Loucy (cell line): Measurements from ENCODE around the gene FCHSD2.
A peak's percentile ranks its signal among the peaks of the same experiment; 100 is the strongest.

Source experiments
- H2AFZ ChIP-seq: fragments of 200-600 bp; sonication (generic); 2 replicates; pipeline ENCODE4 v1.6.0; 2016; ENCODE audit warnings: antibody characterized with exemption, mild to moderate bottlenecking, low read length, moderate library complexity
- H3F3A ChIP-seq: fragments of 200-600 bp; 2 replicates; pipeline ENCODE4 v1.6.0; 2016; ENCODE audit warnings: antibody characterized with exemption, low read depth, mild to moderate bottlenecking
- H3K27me3 ChIP-seq: fragments of 200-600 bp; sonication (generic); 2 replicates; pipeline ENCODE4 v1.6.1; 2014; ENCODE audit warnings: low read length, mild to moderate bottlenecking; ENCODE audit not compliant: insufficient read depth, poor library complexity, severe bottlenecking
- H3K36me3 ChIP-seq: fragments of 200-600 bp; sonication (generic); 2 replicates; pipeline ENCODE4 v1.6.1; 2016; ENCODE audit warnings: low read length; ENCODE audit not compliant: insufficient read depth
- H3K4me1 ChIP-seq: fragments of 200-600 bp; sonication (generic); 2 replicates; pipeline ENCODE4 v1.5.1; 2014; ENCODE audit warnings: low read length, mild to moderate bottlenecking; ENCODE audit not compliant: insufficient read depth, poor library complexity, severe bottlenecking
- H3K4me2 ChIP-seq: fragments of 200-600 bp; sonication (generic); 2 replicates; pipeline ENCODE4 v1.6.0; 2014; ENCODE audit warnings: antibody characterized with exemption, low read length, low read depth, mild to moderate bottlenecking; ENCODE audit not compliant: poor library complexity, severe bottlenecking
- H3K4me3 ChIP-seq: fragments of 200-600 bp; sonication (generic); 2 replicates; pipeline ENCODE4 v1.5.1; 2014; ENCODE audit warnings: low read length, mild to moderate bottlenecking, mixed read lengths; ENCODE audit not compliant: poor library complexity, severe bottlenecking
- H3K79me2 ChIP-seq: fragments of 200-600 bp; sonication (generic); 2 replicates; pipeline ENCODE4 v1.6.1; 2014; ENCODE audit warnings: low read length; ENCODE audit not compliant: insufficient read depth
- H3K9ac ChIP-seq: fragments of 200-600 bp; sonication (generic); 2 replicates; pipeline ENCODE4 v1.6.0; 2014; ENCODE audit warnings: mild to moderate bottlenecking, low read depth, low read length, moderate library complexity; ENCODE audit not compliant: poor library complexity, severe bottlenecking
- H3K9me2 ChIP-seq: fragments of 200-600 bp; sonication (generic); replicated peaks from 2 replicates; pipeline ENCODE4 v1.6.1; 2016; ENCODE audit warnings: low read depth, low read length, mixed read lengths
- H3K9me3 ChIP-seq: fragments of 200-600 bp; sonication (generic); 2 replicates; pipeline ENCODE4 v1.6.1; 2014; ENCODE audit warnings: mild to moderate bottlenecking, antibody characterized with exemption, low read length, low read depth; ENCODE audit not compliant: insufficient read depth
- H4K20me1 ChIP-seq: fragments of 200-600 bp; sonication (generic); 2 replicates; pipeline ENCODE4 v1.6.0; 2014; ENCODE audit warnings: antibody characterized with exemption, low read length, mild to moderate bottlenecking; ENCODE audit not compliant: insufficient read depth, poor library complexity, severe bottlenecking
- CTCF ChIP-seq: fragments of 200-600 bp; sonication (generic); conservative IDR thresholded peaks from 2 replicates; pipeline ENCODE4 v1.5.1; 2014; ENCODE audit warnings: mild to moderate bottlenecking, antibody characterized with exemption, low read length
- EZH2phosphoT487 ChIP-seq: fragments of 200-600 bp; IDR thresholded peaks from 2 replicates; pipeline ENCODE4 v1.6.1; 2018; ENCODE audit warnings: antibody characterized with exemption, mild to moderate bottlenecking, moderate library complexity, borderline replicate concordance

Gene FCHSD2

DNA sequence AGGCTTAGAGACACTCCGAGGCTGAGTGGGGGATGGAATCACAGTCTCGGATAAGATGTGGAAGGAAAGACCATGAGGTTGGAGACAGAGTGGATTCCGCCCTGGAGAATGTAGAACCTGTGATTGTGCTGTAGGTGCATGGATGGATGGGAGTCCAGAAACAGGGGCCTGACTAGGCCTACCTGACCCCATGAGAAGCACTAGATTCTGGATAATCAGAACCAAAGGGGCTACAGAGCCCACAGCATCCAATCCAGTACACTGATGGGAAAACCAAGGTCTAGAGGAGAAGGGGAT, 32.3 kb upstream of the FCHSD2 start:
- no peaks in the 10 kb centered on the region for H3K79me2 ChIP-seq
- H4K20me1 ChIP-seq = no peaks in the 10 kb centered on the region
- H3K9me3 ChIP-seq = no peaks in the 10 kb centered on the region
- TF ChIP-seq EZH2phosphoT487 (no peak), CTCF (no peak)
- H3K4me2 ChIP-seq = no peak overlapping the region
- H3K4me1 ChIP-seq = peaks cover 53% of the 10 kb centered on the region
- no peaks in the 10 kb centered on the region for H3K36me3 ChIP-seq
- H3F3A ChIP-seq = no peaks in the 10 kb centered on the region
- H2AFZ ChIP-seq = no peak overlapping the region
- no peaks in the 10 kb centered on the region for H3K27me3 ChIP-seq
- H3K9me2 ChIP-seq = no peaks in the 10 kb centered on the region
- no peak overlapping the region for H3K9ac ChIP-seq
- no peak overlapping the region for H3K4me3 ChIP-seq

DNA sequence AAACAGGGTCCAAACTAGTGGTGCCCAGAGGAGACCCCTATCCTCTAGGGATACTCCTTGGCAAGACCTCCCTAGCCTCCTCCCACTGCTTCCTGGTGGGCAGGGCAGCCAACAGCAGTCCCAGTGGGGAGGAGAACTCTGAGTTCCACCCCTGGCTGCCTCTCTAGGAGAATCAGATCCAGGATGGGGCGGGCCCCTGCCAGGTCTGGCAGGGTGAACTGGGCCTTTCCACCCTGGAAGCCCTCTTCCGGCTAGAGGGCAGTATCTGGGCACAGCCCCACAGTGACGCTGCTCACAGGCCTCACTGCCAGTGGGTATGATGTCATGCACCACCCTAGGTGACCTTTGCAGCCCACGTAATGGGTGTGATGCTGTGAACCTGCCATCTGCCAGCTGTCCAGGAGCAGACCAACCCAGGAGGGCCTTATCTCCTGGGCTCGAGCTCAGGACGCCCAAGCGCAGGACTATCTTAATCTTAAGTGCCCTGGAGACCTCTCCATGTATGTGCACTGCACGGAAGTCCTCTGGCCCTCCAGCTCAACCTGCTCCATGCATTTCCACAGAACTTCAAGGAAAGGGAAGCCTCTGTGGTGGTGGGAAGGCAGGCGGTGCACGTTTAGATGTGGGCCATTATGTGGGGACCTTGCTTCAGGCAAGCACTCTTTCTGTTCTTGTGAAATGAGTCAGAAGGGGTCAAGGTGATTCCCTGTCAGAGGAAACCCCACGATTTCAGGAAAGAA, 31.8 kb upstream of the FCHSD2 start:
- H3K9me3 ChIP-seq = no peaks in the 10 kb centered on the region
- no peak overlapping the region for H2AFZ ChIP-seq
- no peak for TF ChIP-seq CTCF
- TF ChIP-seq EZH2phosphoT487 = no peak
- H3K36me3 ChIP-seq = no peaks in the 10 kb centered on the region
- H3K27me3 ChIP-seq = no peaks in the 10 kb centered on the region
- no peak overlapping the region for H3K9ac ChIP-seq
- H3K79me2 ChIP-seq = no peaks in the 10 kb centered on the region
- peaks cover 58% of the 10 kb centered on the region for H3K4me1 ChIP-seq
- no peaks in the 10 kb centered on the region for H3F3A ChIP-seq
- H3K9me2 ChIP-seq = no peaks in the 10 kb centered on the region
- no peak overlapping the region for H3K4me2 ChIP-seq
- H4K20me1 ChIP-seq = no peaks in the 10 kb centered on the region
- no peak overlapping the region for H3K4me3 ChIP-seq

GRCh38 chr11:73172992-73173656, 31.0 kb upstream of the FCHSD2 start:
- Histone ChIP-seq H3K4me2 (no peak overlapping the region), H4K20me1 (no peaks in the 10 kb centered on the region), H2AFZ (no peak overlapping the region), H3K79me2 (no peaks in the 10 kb centered on the region), H3K36me3 (no peaks in the 10 kb centered on the region), H3K9me2 (no peaks in the 10 kb centered on the region), H3F3A (no peaks in the 10 kb centered on the region), H3K4me1 (peaks cover 62% of the 10 kb centered on the region), H3K9me3 (no peaks in the 10 kb centered on the region), H3K4me3 (no peak overlapping the region), H3K27me3 (no peaks in the 10 kb centered on the region), H3K9ac (peak overlapping the region; percentile 13)
- TF ChIP-seq EZH2phosphoT487 (no peak), CTCF (no peak)
